PC-3 (cell line): Measurements from ENCODE around the gene DGKI.

Experiments
- CTCF ChIP-seq: fragments of 300-600 bp; sonication (generic); conservative IDR thresholded peaks from 2 replicates; pipeline ENCODE4 v1.5.1; 2017; ENCODE audit warnings: antibody characterized with exemption, low read depth, mild to moderate bottlenecking, low read length
- EZH2 ChIP-seq: fragments of 300-600 bp; sonication (generic); IDR thresholded peaks from one replicate; pipeline ENCODE4 v1.6.1; 2017; ENCODE audit warnings: antibody characterized with exemption, mild to moderate bottlenecking, low read length; ENCODE audit not compliant: unreplicated experiment
- EZH2phosphoT487 ChIP-seq: fragments of 300-600 bp; sonication (generic); IDR thresholded peaks from 2 replicates; pipeline ENCODE4 v1.6.1; 2018; ENCODE audit warnings: mild to moderate bottlenecking, antibody characterized with exemption, low read length, borderline replicate concordance

DNA sequence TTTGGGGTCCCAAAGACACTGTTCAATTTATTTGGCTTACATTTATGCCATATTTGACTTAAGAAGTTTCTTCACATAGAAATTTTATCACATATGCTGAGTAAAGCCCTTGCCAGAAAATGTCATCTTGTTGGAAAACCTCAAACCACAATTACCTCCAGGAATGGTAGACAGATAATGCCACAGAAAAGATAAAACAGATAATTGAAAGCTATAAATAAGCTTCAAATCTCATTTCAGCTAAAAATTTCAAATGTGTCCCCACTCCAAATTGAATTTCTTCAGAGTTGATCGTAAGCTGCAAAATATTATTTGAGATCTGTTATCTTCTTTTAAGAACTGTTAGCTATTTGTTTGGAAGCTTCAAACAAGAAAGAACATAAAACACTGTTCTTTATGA lies 326.8 kb downstream of the DGKI start:
- TF ChIP-seq EZH2phosphoT487 (no peak), CTCF (no peak), EZH2 (no peak)
